Endothelial cell of umbilical vein (primary cell): ENCODE results near the gene OR2L3.

Experiments
- EZH2 ChIP-seq: IDR thresholded peaks from 2 replicates; pipeline ENCODE4 v1.6.1; 2012; ENCODE audit warnings: borderline replicate concordance, low read depth, mild to moderate bottlenecking, moderate library complexity, low read length, inconsistent platforms; ENCODE audit not compliant: severe bottlenecking
- FOS ChIP-seq: IDR thresholded peaks from 2 replicates; pipeline ENCODE4 v1.6.1; 2011; ENCODE audit warnings: mild to moderate bottlenecking, low read length, moderate library complexity, borderline replicate concordance; ENCODE audit not compliant: insufficient read depth
- GATA2 ChIP-seq: IDR thresholded peaks from 2 replicates; pipeline ENCODE4 v1.7.0; 2011; ENCODE audit warnings: low read depth, mild to moderate bottlenecking, moderate library complexity, mixed read lengths, low read length; ENCODE audit not compliant: insufficient read length, insufficient read depth
- MYC ChIP-seq: IDR thresholded peaks from one replicate; pipeline ENCODE4 v1.6.1; 2011; ENCODE audit warnings: mild to moderate bottlenecking, low read depth, low read length
- POLR2A ChIP-seq: IDR thresholded peaks from 2 replicates; pipeline ENCODE4 v1.6.1; 2012; ENCODE audit warnings: low read depth, mild to moderate bottlenecking, control low read depth, low read length
- POLR2AphosphoS5 ChIP-seq: IDR thresholded peaks from 2 replicates; pipeline ENCODE4 v1.6.1; 2012; ENCODE audit warnings: low read depth, mild to moderate bottlenecking, control low read depth, low read length, moderate library complexity; ENCODE audit not compliant: insufficient read depth
- TF ChIP-seq, protein P1 (sequence below), 2 donors: IDR thresholded peaks; 1 replicate in 1 of 2; 2 replicates in 1 of 2; pipeline ENCODE4 v1.5.1; 2011; ENCODE audit warnings: low read length in 2 of 2, mild to moderate bottlenecking in 2 of 2, moderate library complexity in 2 of 2, control low read depth in 1 of 2, inconsistent platforms in 1 of 2, low read depth in 1 of 2; ENCODE audit not compliant: insufficient read depth in 1 of 2; ENCODE audit errors: extremely low read depth in 1 of 2
- TF ChIP-seq, protein P2 (sequence below): IDR thresholded peaks from 2 replicates; pipeline ENCODE4 v1.6.1; 2011; ENCODE audit not compliant: insufficient read depth, insufficient read length

DNA sequence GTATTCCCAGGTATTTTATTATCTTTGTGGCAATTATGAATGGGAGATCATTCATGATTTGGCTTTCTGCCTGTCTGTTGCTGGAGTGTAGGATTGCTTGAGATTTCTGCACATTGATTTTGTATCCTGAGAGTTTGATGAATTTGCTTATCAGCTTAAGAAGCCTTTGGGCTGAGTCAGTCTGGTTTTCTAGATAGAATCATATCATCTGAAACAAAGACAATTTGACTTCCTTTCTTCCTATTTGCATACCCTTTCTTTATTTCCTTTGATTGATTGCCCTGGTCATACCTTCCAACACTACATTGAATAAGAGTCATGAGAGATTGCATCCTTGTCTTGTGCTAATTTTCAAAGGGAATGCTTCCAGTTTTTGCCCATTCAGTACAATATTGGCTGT is 8.0 kb downstream of the OR2L3 start:
- TF ChIP-seq POLR2AphosphoS5 (no peak), EZH2 (no peak), POLR2A (no peak), FOS (no peak), GATA2 (no peak), MYC (no peak)
- TF ChIP-seq, protein P1, sequence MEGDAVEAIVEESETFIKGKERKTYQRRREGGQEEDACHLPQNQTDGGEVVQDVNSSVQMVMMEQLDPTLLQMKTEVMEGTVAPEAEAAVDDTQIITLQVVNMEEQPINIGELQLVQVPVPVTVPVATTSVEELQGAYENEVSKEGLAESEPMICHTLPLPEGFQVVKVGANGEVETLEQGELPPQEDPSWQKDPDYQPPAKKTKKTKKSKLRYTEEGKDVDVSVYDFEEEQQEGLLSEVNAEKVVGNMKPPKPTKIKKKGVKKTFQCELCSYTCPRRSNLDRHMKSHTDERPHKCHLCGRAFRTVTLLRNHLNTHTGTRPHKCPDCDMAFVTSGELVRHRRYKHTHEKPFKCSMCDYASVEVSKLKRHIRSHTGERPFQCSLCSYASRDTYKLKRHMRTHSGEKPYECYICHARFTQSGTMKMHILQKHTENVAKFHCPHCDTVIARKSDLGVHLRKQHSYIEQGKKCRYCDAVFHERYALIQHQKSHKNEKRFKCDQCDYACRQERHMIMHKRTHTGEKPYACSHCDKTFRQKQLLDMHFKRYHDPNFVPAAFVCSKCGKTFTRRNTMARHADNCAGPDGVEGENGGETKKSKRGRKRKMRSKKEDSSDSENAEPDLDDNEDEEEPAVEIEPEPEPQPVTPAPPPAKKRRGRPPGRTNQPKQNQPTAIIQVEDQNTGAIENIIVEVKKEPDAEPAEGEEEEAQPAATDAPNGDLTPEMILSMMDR (IDR thresholded peaks at IDR 0.05; ENCODE audit: extremely low read depth in 1 of 2, insufficient read depth in 1 of 2, low read depth in 1 of 2, low read length in 2 of 2), result no peak
- TF ChIP-seq, protein P2, sequence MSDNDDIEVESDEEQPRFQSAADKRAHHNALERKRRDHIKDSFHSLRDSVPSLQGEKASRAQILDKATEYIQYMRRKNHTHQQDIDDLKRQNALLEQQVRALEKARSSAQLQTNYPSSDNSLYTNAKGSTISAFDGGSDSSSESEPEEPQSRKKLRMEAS, result no peak
